Measurements from ENCODE around the gene GPR108. TPM values are rescaled to one million over a fixed set of nuclear protein-coding genes. Genes with fewer than 3 reads are reported as not detected.
A peak's percentile ranks its signal among the peaks of the same experiment; 100 is the strongest.

The GPR108 gene
- total RNA-seq, 4 donors from 2014 or later, result 22.6 to 40.3 (median 32.3) TPM

GRCh38 chr19:6740589-6741343 lies 3.4 kb upstream of the GPR108 start:
- Histone ChIP-seq H3K4me3 (peak overlapping the region; percentile 79 to 98 (median 88)), H3K4me1 (peaks cover 66 to 78% of the 10 kb centered on the region in 2 donors), H3K27me3 (no peaks in the 10 kb centered on the region), H3K9me3 (no peaks in the 10 kb centered on the region), H3K27ac (peak overlapping the region; percentile 96 to 100 (median 98)), H3K36me3 (peaks cover 0 to 24% of the 10 kb centered on the region in 2 donors)
- ATAC-seq, result no peak
- in situ Hi-C loops (cut with MboI; ENCODE audit: low sequenced_read_pairs in 4 of 4), result loop anchor here in 2 of 4 donors (25.0 kb wide), 2 partner anchors 228 to 353 kb away; partner anchors contain the start of genes GTF2F1 (in 1 of the 2), PSPN (in 1 of the 2) and TUBB4A (in 1 of the 2)
- TF ChIP-seq CTCF (IDR thresholded peaks at IDR 0.05 in 4 of 5, conservative IDR thresholded peaks at IDR 0.05 in 1 of 5), result no peak
- no peak for TF ChIP-seq POLR2A (IDR thresholded peaks at IDR 0.05)
- intact Hi-C loops (cut with DNase I; ENCODE audit: low total_unique reads), result no loop called here
- peak in 1 of 2 donors; percentile 37 for DNase-seq

- TF ChIP-seq CTCF (IDR thresholded peaks at IDR 0.05 in 4 of 5, conservative IDR thresholded peaks at IDR 0.05 in 1 of 5) (no peak), POLR2A (IDR thresholded peaks at IDR 0.05) (peak; percentile 3 to 38)
- Histone ChIP-seq H3K27ac (peak overlapping the region; percentile 96 to 100 (median 98)), H3K9me3 (no peaks in the 10 kb centered on the region), H3K4me1 (peaks cover 60 to 71% of the 10 kb centered on the region in 2 donors), H3K4me3 (peak overlapping the region; percentile 79 to 98 (median 88)), H3K36me3 (peaks cover 0 to 21% of the 10 kb centered on the region in 2 donors), H3K27me3 (no peaks in the 10 kb centered on the region)
- intact Hi-C loops (cut with DNase I; ENCODE audit: low total_unique reads) (loop anchor here (1.0 to 10.0 kb wide), 6 partner anchors 123 to 885 kb away; partner anchors contain the start of genes NDUFA11, PET100, SLC25A23 and TNFSF9), in situ Hi-C loops (cut with MboI; ENCODE audit: low sequenced_read_pairs in 4 of 4) (loop anchor here in 2 of 4 donors (10.0 to 25.0 kb wide), 3 partner anchors 125 to 353 kb away; partner anchors contain the start of genes GTF2F1 (in 1 of the 2), PSPN (in 1 of the 2) and TUBB4A (in 1 of the 2))
- ATAC-seq (peak; percentile 23 to 26), DNase-seq (peak; percentile 80 to 92)
Measured at GRCh38 chr19:6739883-6740588, 2.7 kb upstream of the GPR108 start.

- peaks cover 54 to 65% of the 10 kb centered on the region in 2 donors for H3K4me1 ChIP-seq
- H3K27ac ChIP-seq, result peak within 1 kb of the TSS; percentile 96 to 100 (median 98)
- in situ Hi-C loops (cut with MboI; ENCODE audit: low sequenced_read_pairs in 4 of 4) (loop anchor here in 2 of 4 donors (10.0 to 25.0 kb wide), 3 partner anchors 125 to 352 kb away; partner anchors contain the start of genes GTF2F1 (in 1 of the 2), PSPN (in 1 of the 2) and TUBB4A (in 1 of the 2)), intact Hi-C loops (cut with DNase I; ENCODE audit: low total_unique reads) (loop anchor here (1.0 to 10.0 kb wide), 6 partner anchors 123 to 885 kb away; partner anchors contain the start of genes NDUFA11, PET100, SLC25A23 and TNFSF9)
- TF ChIP-seq POLR2A (IDR thresholded peaks at IDR 0.05) (peak; percentile 88 to 93), CTCF (IDR thresholded peaks at IDR 0.05 in 4 of 5, conservative IDR thresholded peaks at IDR 0.05 in 1 of 5) (no peak)
- no peaks in the 10 kb centered on the region for H3K27me3 ChIP-seq
- DNase-seq (peak; percentile 74 to 86), ATAC-seq (peak; percentile 11 to 17)
- H3K36me3 ChIP-seq, result peaks cover 0 to 17% of the 10 kb centered on the region in 2 donors
- H3K9me3 ChIP-seq, result no peaks in the 10 kb centered on the region
- peak within 1 kb of the TSS; percentile 79 to 98 (median 88) for H3K4me3 ChIP-seq
Measured at GRCh38 chr19:6739390-6739882, 2.1 kb upstream of the GPR108 start, which contains the start of gene TRIP10. Gene TRIP10 (plus strand): TSS chr19:6739680. CDS start chr19:6739762, 82 bp downstream.

- Histone ChIP-seq H3K4me1 (peaks cover 48 to 60% of the 10 kb centered on the region in 2 donors), H3K9me3 (no peaks in the 10 kb centered on the region), H3K27ac (peak overlapping the region; percentile 96 to 100 (median 98)), H3K36me3 (peaks cover 0 to 11% of the 10 kb centered on the region in 2 donors), H3K27me3 (no peaks in the 10 kb centered on the region), H3K4me3 (peak overlapping the region; percentile 41 to 98 (median 60))
- intact Hi-C loops (cut with DNase I; ENCODE audit: low total_unique reads), result loop anchor here (1.0 to 10.0 kb wide), 7 partner anchors 14 to 886 kb away; partner anchors contain the start of genes NDUFA11, PET100, SLC25A23 and TNFSF9
- in situ Hi-C loops (cut with MboI; ENCODE audit: low sequenced_read_pairs in 4 of 4), result loop anchor here in 2 of 4 donors (10.0 to 25.0 kb wide), 3 partner anchors 126 to 352 kb away; partner anchors contain the start of genes GTF2F1 (in 1 of the 2), PSPN (in 1 of the 2) and TUBB4A (in 1 of the 2)
- TF ChIP-seq POLR2A (IDR thresholded peaks at IDR 0.05) (no peak), CTCF (IDR thresholded peaks at IDR 0.05 in 4 of 5, conservative IDR thresholded peaks at IDR 0.05 in 1 of 5) (peak in 2 of 5 experiments; percentile 5)
- ATAC-seq (peak in 1 of 2 donors; percentile 1), DNase-seq (peak in 1 of 2 donors; percentile 59)
Measured at GRCh38 chr19:6738787-6739389, 1.5 kb upstream of the GPR108 start.

Data from gastrocnemius medialis (tissue), 4 donors.